PC-9 (cell line): ENCODE measurements around the gene TRIM34. TPM values are rescaled to one million over a fixed set of nuclear protein-coding genes. Genes with fewer than 3 reads are reported as not detected.
"Not testable (repeated sequence)": the region's sequence is repeated elsewhere in the genome, so short reads cannot be mapped to it uniquely, and the experiment has no call there.

Experiments
- BruUV-seq: library from RNA; stranded (reverse); fragments of 400-500 nt; replicated peaks from 2 replicates; lab custom pipeline; 2021; lab: Mats Ljungman, UMichigan
- CTCF ChIA-PET: fragments of 300-600 bp; sonication (Branson Sonifier 250); formaldehyde crosslinking; loops from one replicate; lab custom pipeline; 2022; ENCODE audit warnings: antibody characterized with exemption; lab: Charles Lee
- POLR2A ChIA-PET: fragments of 300-600 bp; sonication (Branson Sonifier 250); formaldehyde crosslinking; loops from one replicate; lab custom pipeline; 2022; ENCODE audit warnings: antibody characterized with exemption; ENCODE audit not compliant: unreplicated experiment; lab: Charles Lee
- DNase-seq, 2 experiments: peaks; one replicate each; pipeline versions ENCODE4 v3.0.0 to v3.0.0-alpha.2; 2015 to 2022; ENCODE audit warnings: mixed read lengths in 1 of 2
- H2AFZ ChIP-seq: fragments of 200-600 bp; sonication (generic); 2 replicates; pipeline ENCODE4 v1.8.1; 2017; ENCODE audit warnings: antibody characterized with exemption
- H3F3A ChIP-seq: fragments of 200-600 bp; sonication (generic); 2 replicates; pipeline ENCODE4 v1.8.1; 2017; ENCODE audit warnings: antibody characterized with exemption, mild to moderate bottlenecking, low read depth; ENCODE audit not compliant: insufficient read depth
- H3K27ac ChIP-seq: fragments of 200-600 bp; sonication (generic); 2 replicates; pipeline ENCODE4 v1.6.1; 2016; ENCODE audit warnings: mixed run types
- H3K27me3 ChIP-seq: fragments of 200-600 bp; sonication (generic); 2 replicates; pipeline ENCODE4 v1.6.1; 2016; ENCODE audit warnings: low read depth, mixed run types; ENCODE audit not compliant: insufficient read depth
- H3K36me3 ChIP-seq: fragments of 200-600 bp; sonication (generic); 2 replicates; pipeline ENCODE4 v1.6.1; 2016; ENCODE audit warnings: low read depth, mixed run types
- H3K4me1 ChIP-seq: fragments of 200-600 bp; sonication (generic); replicated peaks from 2 replicates; pipeline ENCODE4 v1.6.1; 2016; ENCODE audit warnings: mixed run types; ENCODE audit not compliant: insufficient read depth
- H3K4me2 ChIP-seq: fragments of 200-600 bp; sonication (generic); 2 replicates; pipeline ENCODE4 v1.6.1; 2017; ENCODE audit warnings: mixed run types
- H3K4me3 ChIP-seq: fragments of 200-600 bp; sonication (generic); 2 replicates; pipeline ENCODE4 v1.6.1; 2016; ENCODE audit warnings: mixed run types
- H3K79me2 ChIP-seq: fragments of 200-600 bp; sonication (generic); 2 replicates; pipeline ENCODE4 v1.6.1; 2017; ENCODE audit warnings: low read depth, mixed run types
- H3K9me2 ChIP-seq: fragments of 200-600 bp; sonication (generic); 2 replicates; pipeline ENCODE4 v1.8.1; 2017; ENCODE audit warnings: mild to moderate bottlenecking; ENCODE audit not compliant: insufficient read depth
- H3K9me3 ChIP-seq: fragments of 200-600 bp; sonication (generic); 2 replicates; pipeline ENCODE4 v1.8.1; 2016; ENCODE audit warnings: low read depth; ENCODE audit not compliant: insufficient read depth
- H4K20me1 ChIP-seq: fragments of 200-600 bp; sonication (generic); 2 replicates; pipeline ENCODE4 v1.8.1; 2017; ENCODE audit not compliant: insufficient read depth
- CTCF ChIP-seq: fragments of 200-600 bp; sonication (generic); conservative IDR thresholded peaks from 2 replicates; pipeline ENCODE4 v1.6.1; 2017; ENCODE audit warnings: mixed run types, antibody characterized with exemption, mild to moderate bottlenecking, moderate library complexity
- EZH2 ChIP-seq: fragments of 200-600 bp; sonication (generic); IDR thresholded peaks from 2 replicates; pipeline ENCODE4 v1.8.0; 2017; ENCODE audit warnings: antibody characterized with exemption, low read depth
- intact Hi-C: fragments of 100-400 bp; cut with micrococcal nuclease; formaldehyde crosslinking; loops from one replicate; pipeline ENCODE4 v1.10.0; 2022; ENCODE audit not compliant: unreplicated experiment
- total RNA-seq: library from RNA; stranded (reverse); gene quantifications from 2 replicates; pipeline ENCODE4 v1.2.3, GENCODE V29; 2021

TRIM34 gene
- total RNA-seq, 1 experiment from 2014 or later: 7.5 TPM

DNA sequence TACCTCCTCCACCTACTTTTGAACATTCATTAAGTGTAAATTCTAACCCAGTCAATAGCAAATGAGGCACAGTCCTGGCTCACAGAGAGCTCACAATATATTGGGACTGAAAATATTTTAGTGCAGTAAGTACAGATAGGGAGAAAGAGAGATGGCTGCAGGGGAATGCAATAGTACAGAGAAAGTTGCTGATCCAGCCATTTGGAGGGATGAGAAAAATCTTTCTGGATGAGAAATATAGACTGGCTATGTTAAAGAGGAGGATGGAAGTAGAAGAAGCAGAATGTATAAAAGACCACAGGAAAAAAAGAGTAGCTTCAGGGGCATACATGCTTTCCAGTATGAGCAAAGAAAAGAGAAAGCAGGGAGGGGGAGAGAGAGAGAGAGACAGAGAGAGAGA is 47.7 kb upstream of the TRIM34 start:
- no peak overlapping the region for H2AFZ ChIP-seq
- CTCF ChIA-PET: no interaction called here
- no peaks in the 10 kb centered on the region for H4K20me1 ChIP-seq
- no peaks in the 10 kb centered on the region for H3K79me2 ChIP-seq
- H3K9me3 ChIP-seq: no peaks in the 10 kb centered on the region
- H3K27me3 ChIP-seq: no peaks in the 10 kb centered on the region
- H3K4me3 ChIP-seq: no peak overlapping the region
- no TSS peak for BruUV-seq
- no peak overlapping the region for H3K27ac ChIP-seq
- intact Hi-C loops: no loop called here
- no peaks in the 10 kb centered on the region for H3K36me3 ChIP-seq
- no peak for DNase-seq
- no peaks in the 10 kb centered on the region for H3F3A ChIP-seq
- no peaks in the 10 kb centered on the region for H3K4me1 ChIP-seq
- H3K9me2 ChIP-seq: no peaks in the 10 kb centered on the region
- POLR2A ChIA-PET: no interaction called here
- no peak for TF ChIP-seq CTCF
- TF ChIP-seq EZH2: no peak
- no peak overlapping the region for H3K4me2 ChIP-seq

DNA sequence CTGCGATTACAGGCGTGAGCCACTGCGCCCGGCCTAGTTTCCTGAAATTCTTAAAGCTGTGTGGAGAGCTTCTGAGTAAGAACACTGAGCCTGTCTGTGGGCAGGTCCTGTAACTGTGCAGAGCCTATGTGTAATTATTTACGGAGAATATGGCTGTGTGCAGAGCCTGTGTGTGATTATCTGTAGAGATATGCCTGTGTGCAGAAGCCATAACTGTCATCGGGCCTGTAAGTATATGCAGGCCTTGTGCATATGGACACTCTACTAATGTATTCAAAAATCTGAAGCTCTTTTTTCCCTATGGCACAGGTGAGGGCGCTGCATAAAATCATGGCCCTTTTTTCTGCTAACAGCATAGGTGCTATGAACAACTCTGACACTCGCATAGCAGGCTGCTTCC is 44.2 kb upstream of the TRIM34 start, which contains the start of gene OR52B6:
Gene OR52B6, plus strand, starts transcription at position 301 of the 400 bp plus-strand sequence. Its CDS starts 0 bp downstream, at position 301.
- H3K27me3 ChIP-seq: no peaks in the 10 kb centered on the region
- no peaks in the 10 kb centered on the region for H3K36me3 ChIP-seq
- POLR2A ChIA-PET: no interaction called here
- no peaks in the 10 kb centered on the region for H3K9me3 ChIP-seq
- no peaks in the 10 kb centered on the region for H3K4me1 ChIP-seq
- intact Hi-C loops: no loop called here
- no peak within 1 kb of the TSS for H3K27ac ChIP-seq
- TF ChIP-seq CTCF (no peak), EZH2 (no peak)
- DNase-seq: no peak
- no peak within 1 kb of the TSS for H3K4me3 ChIP-seq
- H3K4me2 ChIP-seq: no peak within 1 kb of the TSS
- H3K79me2 ChIP-seq: no peaks in the 10 kb centered on the region
- H2AFZ ChIP-seq: no peak within 1 kb of the TSS
- no peaks in the 10 kb centered on the region for H3F3A ChIP-seq
- CTCF ChIA-PET: no interaction called here
- H4K20me1 ChIP-seq: no peaks in the 10 kb centered on the region
- no TSS peak for BruUV-seq
- H3K9me2 ChIP-seq: no peaks in the 10 kb centered on the region

- no peak for TF ChIP-seq EZH2
- TF ChIP-seq CTCF: no peak
- Histone ChIP-seq H3K27ac (no peak overlapping the region), H4K20me1 (no peaks in the 10 kb centered on the region), H3K4me1 (no peaks in the 10 kb centered on the region), H2AFZ (no peak overlapping the region), H3K27me3 (no peaks in the 10 kb centered on the region), H3K79me2 (no peaks in the 10 kb centered on the region), H3F3A (no peaks in the 10 kb centered on the region), H3K4me2 (no peak overlapping the region), H3K4me3 (no peak overlapping the region), H3K36me3 (no peaks in the 10 kb centered on the region), H3K9me2 (no peaks in the 10 kb centered on the region), H3K9me3 (no peaks in the 10 kb centered on the region)
- POLR2A ChIA-PET: no interaction called here
- CTCF ChIA-PET: no interaction called here
- BruUV-seq: no TSS peak
- intact Hi-C loops: no loop called here
- no peak for DNase-seq
These were observed 43.8 kb upstream of the TRIM34 start for GRCh38 chr11:5581014-5581413.

- H3K4me2 ChIP-seq, H4K20me1 ChIP-seq, H3K9me3 ChIP-seq, H3K9me2 ChIP-seq, H3K36me3 ChIP-seq, H3F3A ChIP-seq, H3K27ac ChIP-seq, H3K4me1 ChIP-seq, POLR2A ChIA-PET, H3K4me3 ChIP-seq, H2AFZ ChIP-seq, BruUV-seq, intact Hi-C loops, H3K27me3 ChIP-seq, H3K79me2 ChIP-seq, CTCF ChIA-PET, DNase-seq: not testable (repeated sequence)
These were observed 40.3 kb upstream of the TRIM34 start for GRCh38 chr11:5584458-5584857.

DNA sequence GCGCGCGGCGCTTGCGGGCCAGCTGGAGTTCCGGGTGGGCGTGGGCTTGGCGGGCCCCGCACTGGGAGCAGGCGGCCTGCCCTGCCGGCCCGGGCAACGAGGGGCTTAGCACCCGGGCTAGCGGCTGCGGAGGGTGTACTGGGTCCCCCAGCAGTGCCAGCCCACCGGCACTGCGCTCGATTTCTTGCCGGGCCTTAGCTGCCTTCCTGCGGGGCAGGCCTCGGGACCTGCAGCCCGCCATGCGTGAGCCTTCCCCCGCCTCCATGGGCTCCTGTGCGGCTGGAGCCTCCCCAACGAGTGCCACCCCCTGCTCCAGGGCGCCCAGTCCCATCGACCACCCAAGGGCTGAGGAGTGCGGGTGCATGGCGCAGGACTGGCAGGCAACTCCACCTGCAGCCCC is 34.9 kb upstream of the TRIM34 start:
- H3K9me2 ChIP-seq, H3K4me2 ChIP-seq, H4K20me1 ChIP-seq, H3K9me3 ChIP-seq, BruUV-seq, H3K4me3 ChIP-seq, DNase-seq, H3F3A ChIP-seq, H2AFZ ChIP-seq, POLR2A ChIA-PET, H3K79me2 ChIP-seq, H3K27me3 ChIP-seq, H3K36me3 ChIP-seq, H3K4me1 ChIP-seq, intact Hi-C loops, CTCF ChIA-PET, H3K27ac ChIP-seq: not testable (repeated sequence)
